Measurements from ENCODE around the gene PIK3IP1. TPM values are rescaled to one million over a fixed set of nuclear protein-coding genes. Genes with fewer than 3 reads are reported as not detected.

The PIK3IP1 gene
- total and polyA plus RNA-seq, 2 donors (not counting 3 experiments of a cell fraction or from before 2014, with no cell fraction given) = 7.7 to 13.2 TPM

DNA sequence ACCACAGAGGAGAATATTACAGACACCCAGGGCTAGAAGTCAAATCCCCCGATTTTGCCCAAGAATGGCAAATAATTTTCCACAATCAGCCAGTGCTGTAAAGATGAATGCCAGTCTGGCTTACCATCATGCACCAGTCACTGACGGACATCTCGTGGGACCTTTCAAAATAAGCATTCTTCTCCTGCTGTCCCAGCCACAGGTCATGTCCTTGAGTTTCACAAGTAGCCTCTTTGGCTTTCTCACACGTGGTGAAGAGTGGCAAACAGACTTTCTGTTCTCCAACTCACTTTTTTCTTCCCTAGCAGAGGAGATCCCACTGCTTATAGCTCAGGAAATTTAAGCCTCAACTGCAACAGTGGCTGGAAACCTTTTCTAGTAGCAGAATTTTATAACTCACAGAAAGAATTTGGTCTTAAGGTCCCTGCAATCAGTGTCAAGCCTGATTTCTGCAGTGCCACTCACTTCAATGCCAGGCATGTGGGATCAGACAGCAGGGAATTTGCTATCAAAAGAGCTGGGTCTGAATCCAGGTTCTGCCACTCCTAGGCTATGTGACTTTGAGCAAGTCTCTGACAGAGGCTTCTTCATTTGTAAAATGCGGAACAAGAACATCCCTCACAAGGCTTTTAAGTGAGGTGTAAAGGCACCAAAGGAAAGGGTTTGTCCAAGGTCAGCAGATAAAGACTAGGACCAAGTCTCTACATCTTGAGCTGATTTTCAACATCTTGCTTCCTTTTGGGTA, 3.6 kb downstream of the PIK3IP1 start:
- Histone ChIP-seq H3K9me3 (replicated peaks; ENCODE audit: control insufficient read depth, insufficient read depth, low read length) (no peaks in the 10 kb centered on the region), H2AFZ (ENCODE audit: low read depth, low read length) (no peak overlapping the region), H3K27me3 (ENCODE audit: control insufficient read depth in 2 of 2, insufficient read depth in 2 of 2, low read length in 2 of 2) (no peaks in the 10 kb centered on the region), H4K20me1 (replicated peaks; ENCODE audit: control insufficient read depth, extremely low read depth, insufficient read depth, low read length) (no peaks in the 10 kb centered on the region), H3K27ac (ENCODE audit: insufficient read depth, low read depth, low read length) (no peak overlapping the region), H3K4me2 (ENCODE audit: insufficient read depth, low read length) (no peak overlapping the region), H3K79me2 (ENCODE audit: control insufficient read depth, insufficient read depth, low read length) (no peaks in the 10 kb centered on the region), H3K4me1 (ENCODE audit: control insufficient read depth, extremely low read depth, insufficient read depth, low read length) (peaks cover 42% of the 10 kb centered on the region), H3K4me3 (replicated peaks in 1 of 3; ENCODE audit: insufficient read depth in 1 of 3, low read depth in 1 of 3, low read length in 3 of 3) (no peak overlapping the region), H3K36me3 (ENCODE audit: control insufficient read depth in 2 of 2, extremely low read depth in 1 of 2, insufficient read depth in 2 of 2, low read length in 2 of 2) (peaks cover 0 to 10% of the 10 kb centered on the region in 2 experiments), H3K9me1 (replicated peaks; ENCODE audit: control insufficient read depth, extremely low read depth, insufficient read depth, low read length) (no peaks in the 10 kb centered on the region), H3K9ac (replicated peaks; ENCODE audit: extremely low read depth, insufficient read depth, low read length) (no peak overlapping the region)
- no TSS peak for BruUV-seq (replicated peaks)
- POLR2A ChIA-PET = no interaction called here
- dilution Hi-C loops (cut with MboI; ENCODE audit: extremely low pct_ligation_motif_present, low sequenced_read_pairs) = no loop called here
- intact Hi-C loops (cut with micrococcal nuclease) = no loop called here
- TF ChIP-seq, protein P1, sequence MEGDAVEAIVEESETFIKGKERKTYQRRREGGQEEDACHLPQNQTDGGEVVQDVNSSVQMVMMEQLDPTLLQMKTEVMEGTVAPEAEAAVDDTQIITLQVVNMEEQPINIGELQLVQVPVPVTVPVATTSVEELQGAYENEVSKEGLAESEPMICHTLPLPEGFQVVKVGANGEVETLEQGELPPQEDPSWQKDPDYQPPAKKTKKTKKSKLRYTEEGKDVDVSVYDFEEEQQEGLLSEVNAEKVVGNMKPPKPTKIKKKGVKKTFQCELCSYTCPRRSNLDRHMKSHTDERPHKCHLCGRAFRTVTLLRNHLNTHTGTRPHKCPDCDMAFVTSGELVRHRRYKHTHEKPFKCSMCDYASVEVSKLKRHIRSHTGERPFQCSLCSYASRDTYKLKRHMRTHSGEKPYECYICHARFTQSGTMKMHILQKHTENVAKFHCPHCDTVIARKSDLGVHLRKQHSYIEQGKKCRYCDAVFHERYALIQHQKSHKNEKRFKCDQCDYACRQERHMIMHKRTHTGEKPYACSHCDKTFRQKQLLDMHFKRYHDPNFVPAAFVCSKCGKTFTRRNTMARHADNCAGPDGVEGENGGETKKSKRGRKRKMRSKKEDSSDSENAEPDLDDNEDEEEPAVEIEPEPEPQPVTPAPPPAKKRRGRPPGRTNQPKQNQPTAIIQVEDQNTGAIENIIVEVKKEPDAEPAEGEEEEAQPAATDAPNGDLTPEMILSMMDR (IDR thresholded peaks at IDR 0.05; ENCODE audit: extremely low read depth in 1 of 2, insufficient read depth in 1 of 2, low read depth in 1 of 2, low read length in 2 of 2) = no peak
- TF ChIP-seq, protein P2, sequence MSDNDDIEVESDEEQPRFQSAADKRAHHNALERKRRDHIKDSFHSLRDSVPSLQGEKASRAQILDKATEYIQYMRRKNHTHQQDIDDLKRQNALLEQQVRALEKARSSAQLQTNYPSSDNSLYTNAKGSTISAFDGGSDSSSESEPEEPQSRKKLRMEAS (IDR thresholded peaks at IDR 0.05; ENCODE audit: insufficient read depth, insufficient read length) = no peak
- TF ChIP-seq MYC (IDR thresholded peaks at IDR 0.05; ENCODE audit: low read depth, low read length) (no peak), POLR2AphosphoS5 (IDR thresholded peaks at IDR 0.05; ENCODE audit: insufficient read depth, low read depth, low read length) (no peak)
- CTCF ChIA-PET = interaction anchor here (2.6 kb wide), 1 partner anchor 17 kb away, joined by 18 read pairs; no protein-coding TSS in a partner anchor
- no peak for FAIRE-seq
- no peak for DNase-seq (ENCODE audit: low read depth, low spot score)
